Raji (cell line): ENCODE results near the gene BOK.

ENCODE experiments used
- POLR2A ChIP-seq: IDR thresholded peaks from 2 replicates; pipeline ENCODE4 v1.6.1; 2011; ENCODE audit warnings: low read depth, low read length, control low read depth; ENCODE audit not compliant: insufficient read depth

The BOK gene, protein sequence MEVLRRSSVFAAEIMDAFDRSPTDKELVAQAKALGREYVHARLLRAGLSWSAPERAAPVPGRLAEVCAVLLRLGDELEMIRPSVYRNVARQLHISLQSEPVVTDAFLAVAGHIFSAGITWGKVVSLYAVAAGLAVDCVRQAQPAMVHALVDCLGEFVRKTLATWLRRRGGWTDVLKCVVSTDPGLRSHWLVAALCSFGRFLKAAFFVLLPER

GRCh38 chr2:241558532-241559322 is at the start of gene BOK:
TSS of gene BOK (plus strand) at chr2:241558745. CDS start at chr2:241559484, 739 bp downstream.
- TF ChIP-seq POLR2A, result no peak

DNA sequence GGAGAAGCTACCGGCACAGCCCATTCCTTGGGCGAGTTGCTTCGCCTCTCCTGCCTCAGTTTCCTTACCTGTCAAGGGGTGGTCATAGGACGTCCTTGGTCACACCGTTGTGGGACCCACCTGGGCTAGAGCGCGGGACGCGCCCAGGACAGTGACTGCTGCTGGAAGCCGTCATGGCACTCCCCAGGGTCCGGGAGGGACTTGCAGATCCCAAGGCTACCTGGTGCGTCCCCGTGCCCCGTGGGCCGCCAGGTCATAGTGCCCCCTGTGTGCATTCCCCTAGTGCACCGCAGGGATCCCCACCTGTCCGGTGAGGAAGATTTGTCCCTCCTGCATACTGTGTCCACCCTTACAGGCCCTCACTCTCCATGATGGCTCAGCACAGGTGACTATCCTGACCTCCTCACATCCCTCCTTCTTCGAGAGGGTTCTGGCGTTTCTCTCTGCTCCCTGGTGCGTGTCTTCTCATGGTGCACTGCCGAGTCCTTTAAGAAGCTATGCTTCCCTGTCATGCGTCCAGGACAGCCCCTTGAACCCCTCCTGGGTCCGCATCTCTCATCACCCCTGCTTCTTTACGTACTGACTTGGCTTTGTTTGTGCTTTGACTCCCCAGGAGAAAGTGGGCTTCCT is 49.3 kb upstream of the BOK start:
- no peak for TF ChIP-seq POLR2A

- no peak for TF ChIP-seq POLR2A
These were observed 47.3 kb upstream of the BOK start for GRCh38 chr2:241511091-241511741.

DNA sequence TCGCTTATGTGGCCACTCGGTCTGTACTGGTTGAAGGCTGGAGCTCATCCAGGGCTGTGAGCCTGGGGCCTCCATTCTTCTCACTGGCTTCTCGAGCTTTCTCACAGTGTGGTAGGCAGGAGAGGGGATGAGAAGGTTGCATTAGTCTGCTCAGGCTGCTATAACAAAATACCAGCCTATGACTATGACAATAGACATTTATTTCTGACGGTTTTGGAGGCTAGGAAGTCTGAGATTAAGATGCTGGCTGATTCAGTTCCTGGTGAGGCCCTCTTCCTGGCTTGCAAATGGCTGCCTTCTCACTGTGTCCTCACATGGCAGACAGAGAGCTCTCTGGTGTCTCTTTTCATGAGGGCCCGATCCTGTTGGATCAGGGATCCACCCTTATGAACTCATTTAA is 44.0 kb upstream of the BOK start:
- no peak for TF ChIP-seq POLR2A

- TF ChIP-seq POLR2A, result no peak
These were observed 43.4 kb upstream of the BOK start for GRCh38 chr2:241514986-241515737.

DNA sequence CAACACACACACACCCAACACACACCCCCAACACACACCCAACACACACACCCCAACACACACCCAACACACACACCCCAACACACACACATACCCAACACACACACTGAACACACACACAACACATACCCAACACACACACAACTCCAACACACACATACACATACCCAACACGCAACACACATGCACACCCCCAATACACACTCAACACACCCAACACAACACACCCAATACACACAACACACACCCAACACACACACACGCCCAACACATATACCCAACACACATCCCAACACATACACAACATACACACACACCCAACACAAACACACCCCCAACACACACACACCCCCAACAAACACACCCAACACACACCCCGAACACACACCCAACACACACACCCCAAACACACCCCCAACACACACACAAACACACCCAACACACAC is 42.0 kb upstream of the BOK start:
- no peak for TF ChIP-seq POLR2A

GRCh38 chr2:241517297-241517696 is 41.2 kb upstream of the BOK start:
- TF ChIP-seq POLR2A, result no peak

DNA sequence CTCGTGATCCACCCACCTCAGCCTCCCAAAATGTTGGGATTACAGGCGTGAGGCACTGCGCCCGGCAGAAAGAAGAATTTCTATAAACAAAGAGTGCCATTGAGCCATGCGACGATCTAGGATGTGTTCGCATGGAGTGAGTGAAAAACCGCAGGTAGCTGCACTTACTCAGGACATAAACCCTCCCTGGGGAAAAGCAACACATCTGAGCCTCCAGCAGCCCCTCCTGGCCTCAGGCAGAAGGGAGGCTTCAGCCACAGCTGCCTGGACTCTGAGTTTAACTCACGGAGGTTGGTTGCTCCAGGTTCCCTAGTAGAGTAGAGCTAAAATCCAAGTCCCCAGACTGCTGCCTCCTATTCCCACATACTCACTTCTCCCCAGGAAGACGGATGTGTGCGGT is 38.9 kb upstream of the BOK start:
- no peak for TF ChIP-seq POLR2A

DNA sequence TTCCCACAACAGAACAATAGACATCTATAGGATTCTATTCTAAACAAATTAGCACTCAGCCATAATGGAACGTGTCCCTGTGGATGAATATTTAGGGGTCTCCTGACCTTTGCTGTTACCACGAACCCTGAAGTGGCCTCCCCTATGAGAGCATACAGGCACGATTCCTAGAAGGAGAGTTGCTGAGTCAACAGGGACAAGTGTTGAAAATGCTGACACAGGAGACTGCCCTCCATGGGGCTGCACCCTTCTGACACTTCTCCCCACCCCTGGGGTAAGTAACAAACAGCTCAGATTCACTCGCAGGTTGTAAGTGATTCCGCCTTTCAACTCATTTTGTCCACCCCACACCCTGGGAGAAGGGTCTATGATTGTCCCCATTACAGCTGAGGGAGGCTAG is 36.1 kb upstream of the BOK start:
- TF ChIP-seq POLR2A, result no peak

GRCh38 chr2:241530571-241530970 is 28.0 kb upstream of the BOK start:
- TF ChIP-seq POLR2A, result no peak

DNA sequence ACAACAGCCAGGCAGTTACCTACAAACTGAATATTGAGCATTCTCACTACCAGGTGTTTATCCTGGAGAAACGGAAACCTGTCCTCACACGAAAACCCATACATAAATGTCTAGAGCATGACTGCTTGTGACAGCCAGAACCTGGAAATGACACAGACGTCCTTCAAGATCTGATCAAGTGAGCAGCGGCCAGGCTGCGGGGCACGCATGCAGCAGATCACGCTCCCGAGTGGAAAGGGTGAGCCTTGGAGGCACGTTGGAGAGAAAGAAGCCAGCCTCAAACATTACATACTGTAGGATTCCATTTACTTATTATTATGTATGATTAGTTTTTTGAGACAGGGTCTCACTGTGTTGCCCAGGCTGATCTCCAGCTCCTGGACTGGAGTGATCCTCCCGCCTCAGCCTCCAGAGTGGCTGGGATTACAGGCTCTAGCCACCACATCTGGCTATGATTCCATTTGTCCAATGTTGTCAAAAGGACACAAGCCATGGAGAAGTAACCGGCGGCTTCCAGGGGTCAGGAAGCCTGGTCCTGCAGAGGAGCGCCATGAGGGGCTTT is 27.3 kb upstream of the BOK start:
- no peak for TF ChIP-seq POLR2A

GRCh38 chr2:241532168-241532567 is 26.4 kb upstream of the BOK start:
- no peak for TF ChIP-seq POLR2A

- TF ChIP-seq POLR2A, result no peak
These were observed 25.6 kb upstream of the BOK start for GRCh38 chr2:241532733-241533601.

GRCh38 chr2:241534293-241534692 is 24.3 kb upstream of the BOK start:
- no peak for TF ChIP-seq POLR2A
